ENCODE measurements around the gene FIGNL1. TPM values are rescaled to one million over a fixed set of nuclear protein-coding genes. Genes with fewer than 3 reads are reported as not detected.

FIGNL1 gene
- total RNA-seq, 4 donors from 2014 or later, result 4.5 to 14.0 (median 9.0) TPM

- TF ChIP-seq CTCF (IDR thresholded peaks at IDR 0.05) (no peak), POLR2A (IDR thresholded peaks at IDR 0.05) (no peak)
- no peak overlapping the region for H3K4me3 ChIP-seq (ENCODE audit: low read depth, poor library complexity, severe bottlenecking)
- DNase-seq (ENCODE audit: low spot score in 2 of 2), result no peak
- WGBS, 2 donors, result 88 to 92% methylated on average over 6 of the region's 6 CpGs
- intact Hi-C loops (cut with DNase I; ENCODE audit: low total_unique reads), result loop anchor here (10.0 kb wide), 1 partner anchor 267 kb away; no protein-coding TSS in a partner anchor
Observed at GRCh38 chr7:50411332-50411731, 38.8 kb downstream of the FIGNL1 start.

- 77 to 87% methylated on average over 17 of the region's 17 CpGs for WGBS, 2 donors
- DNase-seq (ENCODE audit: low spot score in 2 of 2), result no peak
- TF ChIP-seq CTCF (IDR thresholded peaks at IDR 0.05) (no peak), POLR2A (IDR thresholded peaks at IDR 0.05) (no peak)
- intact Hi-C loops (cut with DNase I; ENCODE audit: low total_unique reads), result loop anchor here (10.0 kb wide), 1 partner anchor 265 kb away; no protein-coding TSS in a partner anchor
- H3K4me3 ChIP-seq (ENCODE audit: low read depth, poor library complexity, severe bottlenecking), result no peak overlapping the region
Observed at GRCh38 chr7:50409856-50410745, 40.0 kb downstream of the FIGNL1 start.

DNA sequence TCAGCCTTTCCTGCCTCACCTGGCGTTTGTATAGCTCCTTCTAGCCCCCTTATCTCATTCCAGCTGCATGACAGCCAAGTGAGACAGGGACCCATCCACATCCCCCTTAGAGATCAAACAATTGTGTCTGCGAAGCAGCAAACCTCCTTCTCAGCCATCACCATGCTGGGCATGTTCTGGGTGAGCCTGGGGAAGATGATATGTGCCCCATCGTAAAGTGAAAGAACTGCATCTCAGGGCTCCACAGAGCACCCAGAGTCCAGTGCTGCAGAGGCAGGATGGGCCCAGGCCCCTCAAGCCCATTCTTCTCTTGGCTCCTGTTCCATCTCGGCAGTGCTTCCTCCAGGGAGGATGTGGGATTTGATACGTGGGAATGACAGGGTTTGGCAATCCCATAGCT lies 43.2 kb downstream of the FIGNL1 start:
- no peak overlapping the region for H3K4me3 ChIP-seq (ENCODE audit: low read depth, poor library complexity, severe bottlenecking)
- intact Hi-C loops (cut with DNase I; ENCODE audit: low total_unique reads), result no loop called here
- no peak for TF ChIP-seq POLR2A (IDR thresholded peaks at IDR 0.05)
- no peak for TF ChIP-seq CTCF (IDR thresholded peaks at IDR 0.05)
- DNase-seq (ENCODE audit: low spot score in 2 of 2), result no peak
- 52 to 65% methylated on average over 5 of the region's 5 CpGs for WGBS, 2 donors

DNA sequence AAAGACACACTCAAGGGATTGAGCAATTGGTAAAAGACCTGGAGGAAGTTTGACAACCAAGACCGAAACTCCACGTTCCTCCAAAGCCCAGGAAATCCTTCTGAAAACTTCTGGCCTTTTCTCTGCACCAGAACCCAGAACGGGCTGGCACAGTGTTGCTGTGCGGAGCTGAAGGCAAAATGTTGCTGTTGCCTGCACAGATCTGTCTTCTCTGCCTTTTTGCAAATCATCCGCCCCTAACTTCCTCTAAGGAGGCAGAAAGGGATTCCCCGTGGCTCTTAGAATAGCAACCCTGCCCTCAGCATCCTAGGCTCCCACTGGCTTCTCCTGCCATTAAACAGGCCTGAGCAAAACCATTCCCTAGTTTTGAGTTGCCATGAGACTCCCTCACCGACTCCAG lies 44.9 kb downstream of the FIGNL1 start:
- intact Hi-C loops (cut with DNase I; ENCODE audit: low total_unique reads), result no loop called here
- WGBS, 2 donors, result 75 to 79% methylated on average over 7 of the region's 7 CpGs
- DNase-seq (ENCODE audit: low spot score in 2 of 2), result no peak
- TF ChIP-seq POLR2A (IDR thresholded peaks at IDR 0.05), result no peak
- no peak for TF ChIP-seq CTCF (IDR thresholded peaks at IDR 0.05)
- H3K4me3 ChIP-seq (ENCODE audit: low read depth, poor library complexity, severe bottlenecking), result no peak overlapping the region

GRCh38 chr7:50404392-50404791 lies 45.8 kb downstream of the FIGNL1 start:
- WGBS, 2 donors, result 75 to 84% methylated on average over 7 of the region's 7 CpGs
- DNase-seq (ENCODE audit: low spot score in 2 of 2), result no peak
- H3K4me3 ChIP-seq (ENCODE audit: low read depth, poor library complexity, severe bottlenecking), result no peak overlapping the region
- intact Hi-C loops (cut with DNase I; ENCODE audit: low total_unique reads), result no loop called here
- TF ChIP-seq CTCF (IDR thresholded peaks at IDR 0.05) (no peak), POLR2A (IDR thresholded peaks at IDR 0.05) (no peak)

Measured in lower leg skin (tissue), 4 donors.